ENCODE results near the gene CALCOCO1.
A peak's percentile ranks its signal among the peaks of the same experiment; 100 is the strongest.

CALCOCO1 gene

GRCh38 chr12:53751336-53752191 lies 24.3 kb upstream of the CALCOCO1 start, which contains the start of gene CISTR:
Gene CISTR (minus strand): TSS chr12:53751979.
- H3K9me3 Mint-ChIP-seq = no peaks in the 10 kb centered on the region
- H3K36me3 Mint-ChIP-seq (ENCODE audit: low read depth) = no peaks in the 10 kb centered on the region
- H3K4me3 Mint-ChIP-seq = no peak within 1 kb of the TSS
- no peak within 1 kb of the TSS for H3K27ac Mint-ChIP-seq
- no peaks in the 10 kb centered on the region for H3K4me1 Mint-ChIP-seq
- peaks cover 7% of the 10 kb centered on the region for H3K27me3 Mint-ChIP-seq (ENCODE audit: low read depth, poor library complexity)
- peak; percentile 65 for DNase-seq
- TF ChIP-seq, protein P1, sequence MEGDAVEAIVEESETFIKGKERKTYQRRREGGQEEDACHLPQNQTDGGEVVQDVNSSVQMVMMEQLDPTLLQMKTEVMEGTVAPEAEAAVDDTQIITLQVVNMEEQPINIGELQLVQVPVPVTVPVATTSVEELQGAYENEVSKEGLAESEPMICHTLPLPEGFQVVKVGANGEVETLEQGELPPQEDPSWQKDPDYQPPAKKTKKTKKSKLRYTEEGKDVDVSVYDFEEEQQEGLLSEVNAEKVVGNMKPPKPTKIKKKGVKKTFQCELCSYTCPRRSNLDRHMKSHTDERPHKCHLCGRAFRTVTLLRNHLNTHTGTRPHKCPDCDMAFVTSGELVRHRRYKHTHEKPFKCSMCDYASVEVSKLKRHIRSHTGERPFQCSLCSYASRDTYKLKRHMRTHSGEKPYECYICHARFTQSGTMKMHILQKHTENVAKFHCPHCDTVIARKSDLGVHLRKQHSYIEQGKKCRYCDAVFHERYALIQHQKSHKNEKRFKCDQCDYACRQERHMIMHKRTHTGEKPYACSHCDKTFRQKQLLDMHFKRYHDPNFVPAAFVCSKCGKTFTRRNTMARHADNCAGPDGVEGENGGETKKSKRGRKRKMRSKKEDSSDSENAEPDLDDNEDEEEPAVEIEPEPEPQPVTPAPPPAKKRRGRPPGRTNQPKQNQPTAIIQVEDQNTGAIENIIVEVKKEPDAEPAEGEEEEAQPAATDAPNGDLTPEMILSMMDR (IDR thresholded peaks at IDR 0.05) = no peak

- peak; percentile 62 for DNase-seq
- peaks cover 6% of the 10 kb centered on the region for H3K4me1 Mint-ChIP-seq
- H3K36me3 Mint-ChIP-seq (ENCODE audit: low read depth) = no peaks in the 10 kb centered on the region
- H3K9me3 Mint-ChIP-seq = no peaks in the 10 kb centered on the region
- H3K27ac Mint-ChIP-seq = no peak overlapping the region
- peaks cover 7% of the 10 kb centered on the region for H3K27me3 Mint-ChIP-seq (ENCODE audit: low read depth, poor library complexity)
- TF ChIP-seq, protein P1 (IDR thresholded peaks at IDR 0.05) = no peak
- no peak overlapping the region for H3K4me3 Mint-ChIP-seq
These were observed 23.6 kb upstream of the CALCOCO1 start for GRCh38 chr12:53750812-53751335.

DNA sequence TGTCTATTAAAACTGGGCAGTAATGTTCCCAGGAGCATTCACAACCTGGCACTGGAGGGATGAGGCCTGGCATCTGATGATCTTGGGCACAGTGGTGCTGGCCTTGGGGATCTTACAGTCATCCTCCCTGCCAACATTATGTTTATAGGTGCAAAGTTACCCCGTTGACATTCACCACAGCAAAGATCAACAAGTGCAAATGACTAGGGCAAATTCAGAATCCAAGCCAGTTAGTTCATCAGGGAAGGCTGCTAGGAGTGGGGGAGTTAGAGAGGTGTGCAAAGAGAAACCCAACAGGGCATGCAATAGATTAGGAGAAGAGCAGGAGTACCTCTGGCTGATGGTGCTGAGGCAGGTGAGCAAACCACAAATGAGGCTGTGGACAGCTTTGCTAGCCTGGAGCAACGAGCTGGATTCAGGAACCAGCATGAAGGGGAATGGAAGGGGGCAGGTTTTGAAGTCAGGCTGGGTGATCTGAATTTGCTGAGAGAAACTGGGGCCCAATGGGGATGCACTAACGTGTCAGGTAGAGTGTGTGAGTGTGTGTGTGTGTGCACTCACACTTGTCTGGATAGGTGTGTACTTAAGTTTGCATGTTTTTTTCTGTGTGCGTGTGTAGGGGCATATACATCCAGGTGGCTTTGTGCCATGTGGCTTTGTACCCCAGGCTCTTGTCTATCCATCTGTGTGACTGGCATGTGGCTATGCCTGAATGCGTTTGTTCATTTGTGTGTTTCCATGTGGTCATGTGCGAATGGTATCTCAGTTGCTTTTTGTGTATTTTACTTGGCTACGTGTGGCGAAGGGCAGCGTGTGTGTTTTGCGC lies 22.9 kb upstream of the CALCOCO1 start:
- peaks cover 10% of the 10 kb centered on the region for H3K4me1 Mint-ChIP-seq
- H3K27me3 Mint-ChIP-seq (ENCODE audit: low read depth, poor library complexity) = peaks cover 7% of the 10 kb centered on the region
- no peaks in the 10 kb centered on the region for H3K36me3 Mint-ChIP-seq (ENCODE audit: low read depth)
- H3K9me3 Mint-ChIP-seq = no peaks in the 10 kb centered on the region
- no peak overlapping the region for H3K4me3 Mint-ChIP-seq
- no peak for DNase-seq
- TF ChIP-seq, protein P1 (IDR thresholded peaks at IDR 0.05) = no peak
- H3K27ac Mint-ChIP-seq = no peak overlapping the region

GRCh38 chr12:53748072-53748840 lies 21.0 kb upstream of the CALCOCO1 start:
- peak; percentile 59 for DNase-seq
- H3K9me3 Mint-ChIP-seq = no peaks in the 10 kb centered on the region
- H3K36me3 Mint-ChIP-seq (ENCODE audit: low read depth) = no peaks in the 10 kb centered on the region
- H3K4me1 Mint-ChIP-seq = peaks cover 23% of the 10 kb centered on the region
- peaks cover 7% of the 10 kb centered on the region for H3K27me3 Mint-ChIP-seq (ENCODE audit: low read depth, poor library complexity)
- TF ChIP-seq, protein P1 (IDR thresholded peaks at IDR 0.05) = no peak
- no peak overlapping the region for H3K27ac Mint-ChIP-seq
- H3K4me3 Mint-ChIP-seq = no peak overlapping the region

- Mint-ChIP-seq H3K27ac (no peak overlapping the region), H3K4me3 (peak overlapping the region; percentile 60), H3K9me3 (no peaks in the 10 kb centered on the region), H3K4me1 (peaks cover 34% of the 10 kb centered on the region), H3K27me3 (ENCODE audit: low read depth, poor library complexity) (peaks cover 7% of the 10 kb centered on the region), H3K36me3 (ENCODE audit: low read depth) (no peaks in the 10 kb centered on the region)
- DNase-seq = no peak
- TF ChIP-seq, protein P1 (IDR thresholded peaks at IDR 0.05) = no peak
These were observed 19.8 kb upstream of the CALCOCO1 start for GRCh38 chr12:53747095-53747494.

Measured in nephron progenitor cell (in vitro differentiated cells).